ENCODE results near the gene RCN2.
"Not testable (repeated sequence)": the region's sequence is repeated elsewhere in the genome, so short reads cannot be mapped to it uniquely, and the experiment has no call there.

RCN2 gene

DNA sequence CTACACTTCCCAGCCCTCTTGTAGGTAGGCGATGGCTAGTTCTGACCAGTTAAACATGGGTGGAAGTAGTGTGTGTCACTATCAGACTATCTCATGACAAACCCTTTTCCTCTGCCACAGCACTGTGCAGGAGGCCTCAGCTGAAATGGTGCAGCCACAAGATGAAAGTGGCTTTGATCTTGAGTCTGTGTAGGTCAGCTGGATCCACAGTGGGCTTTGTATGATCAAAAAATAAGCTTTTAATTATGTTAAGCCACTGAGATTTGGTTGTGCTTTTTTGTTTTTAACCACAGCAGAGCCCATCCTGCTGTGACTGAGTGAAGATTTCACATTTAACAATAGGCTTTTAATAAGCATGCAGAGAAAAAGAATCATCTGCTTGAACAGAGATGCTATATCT is 19.7 kb downstream of the RCN2 start:
- H3K4me3 ChIP-seq (ENCODE audit: low read length): no peak overlapping the region
- TF ChIP-seq, protein P1, sequence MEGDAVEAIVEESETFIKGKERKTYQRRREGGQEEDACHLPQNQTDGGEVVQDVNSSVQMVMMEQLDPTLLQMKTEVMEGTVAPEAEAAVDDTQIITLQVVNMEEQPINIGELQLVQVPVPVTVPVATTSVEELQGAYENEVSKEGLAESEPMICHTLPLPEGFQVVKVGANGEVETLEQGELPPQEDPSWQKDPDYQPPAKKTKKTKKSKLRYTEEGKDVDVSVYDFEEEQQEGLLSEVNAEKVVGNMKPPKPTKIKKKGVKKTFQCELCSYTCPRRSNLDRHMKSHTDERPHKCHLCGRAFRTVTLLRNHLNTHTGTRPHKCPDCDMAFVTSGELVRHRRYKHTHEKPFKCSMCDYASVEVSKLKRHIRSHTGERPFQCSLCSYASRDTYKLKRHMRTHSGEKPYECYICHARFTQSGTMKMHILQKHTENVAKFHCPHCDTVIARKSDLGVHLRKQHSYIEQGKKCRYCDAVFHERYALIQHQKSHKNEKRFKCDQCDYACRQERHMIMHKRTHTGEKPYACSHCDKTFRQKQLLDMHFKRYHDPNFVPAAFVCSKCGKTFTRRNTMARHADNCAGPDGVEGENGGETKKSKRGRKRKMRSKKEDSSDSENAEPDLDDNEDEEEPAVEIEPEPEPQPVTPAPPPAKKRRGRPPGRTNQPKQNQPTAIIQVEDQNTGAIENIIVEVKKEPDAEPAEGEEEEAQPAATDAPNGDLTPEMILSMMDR (conservative IDR thresholded peaks at IDR 0.05; ENCODE audit: low read depth, low read length): no peak
- no peak for DNase-seq (ENCODE audit: low read depth)

DNA sequence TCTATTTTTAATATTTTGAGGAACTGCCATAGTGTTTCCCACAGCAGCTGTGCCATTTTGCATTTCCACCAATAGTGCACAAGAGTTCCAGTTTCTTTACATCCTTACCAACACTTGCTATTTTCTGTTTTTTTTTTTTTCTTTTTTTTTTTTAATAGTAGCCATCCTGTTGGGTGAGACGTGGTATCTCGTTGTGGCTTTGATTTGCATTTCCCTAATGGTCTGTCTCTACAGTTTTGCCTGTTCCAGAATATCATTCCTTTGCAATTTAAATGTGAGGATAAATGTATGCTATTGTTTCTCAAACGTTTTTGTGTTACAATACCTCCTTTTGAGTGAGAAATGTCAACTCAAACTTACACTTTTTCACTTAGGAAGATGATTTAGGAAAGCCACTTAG is 22.4 kb downstream of the RCN2 start:
- TF ChIP-seq, protein P1 (conservative IDR thresholded peaks at IDR 0.05; ENCODE audit: low read depth, low read length): no peak
- no peak for DNase-seq (ENCODE audit: low read depth)
- H3K4me3 ChIP-seq (ENCODE audit: low read length): no peak overlapping the region

DNA sequence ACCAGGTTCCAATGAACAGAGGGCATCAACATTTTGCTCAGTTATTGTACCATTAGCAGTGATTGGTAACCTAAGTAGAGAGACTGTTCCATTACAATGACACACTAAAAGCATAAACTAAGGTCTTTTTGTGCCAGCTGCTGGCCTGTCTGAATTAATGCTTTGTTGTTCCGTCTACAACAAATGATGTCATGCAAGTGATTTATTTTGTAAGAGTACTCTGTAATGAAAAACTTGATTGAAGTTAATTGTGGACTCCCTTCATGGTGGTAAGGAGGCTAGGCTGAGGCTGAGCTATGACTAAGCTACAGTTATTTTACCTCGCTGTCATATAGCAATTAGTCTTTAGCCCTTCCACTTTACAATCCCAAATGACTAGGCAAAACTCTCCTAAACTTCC is 23.2 kb downstream of the RCN2 start:
- TF ChIP-seq, protein P1 (conservative IDR thresholded peaks at IDR 0.05; ENCODE audit: low read depth, low read length): no peak
- no peak overlapping the region for H3K4me3 ChIP-seq (ENCODE audit: low read length)
- DNase-seq (ENCODE audit: low read depth): no peak

DNA sequence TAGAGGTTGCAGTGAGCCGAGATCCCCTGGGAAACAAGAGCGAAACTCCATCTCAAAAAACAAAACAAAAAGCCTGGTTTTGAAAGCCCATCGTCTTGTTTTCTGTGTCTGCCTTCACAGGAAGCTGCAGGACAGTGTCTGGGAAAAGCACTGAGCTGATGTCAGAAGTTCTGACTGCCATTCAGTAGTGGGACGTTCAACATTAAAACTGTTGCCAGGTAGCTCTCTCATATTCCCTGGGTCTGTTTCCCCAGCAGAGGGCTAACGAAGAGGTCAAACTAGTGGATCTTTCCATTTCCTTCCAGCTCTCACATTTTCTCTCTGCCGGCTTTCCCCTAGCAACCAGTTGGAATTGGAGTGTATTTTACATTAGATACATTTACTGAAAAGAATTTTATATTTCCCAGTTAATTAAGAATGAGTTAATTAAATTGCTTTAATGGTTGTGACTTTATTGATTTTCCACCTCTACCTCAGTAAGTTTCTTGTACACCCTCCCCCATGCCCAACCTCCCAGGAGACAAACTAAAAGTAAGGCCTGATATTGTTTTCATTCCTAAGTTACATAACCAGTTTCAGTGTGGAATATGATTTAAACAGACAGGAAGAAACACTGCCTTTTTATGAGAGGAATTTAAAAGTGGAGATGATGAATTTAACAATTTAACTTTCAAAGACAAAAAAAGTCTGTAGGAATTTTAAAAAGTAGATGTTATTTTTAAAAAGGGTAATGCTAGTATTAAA is 29.9 kb downstream of the RCN2 start:
- H3K4me3 ChIP-seq (ENCODE audit: low read length): no peak overlapping the region
- DNase-seq (ENCODE audit: low read depth): no peak
- TF ChIP-seq, protein P1 (conservative IDR thresholded peaks at IDR 0.05; ENCODE audit: low read depth, low read length): no peak

DNA sequence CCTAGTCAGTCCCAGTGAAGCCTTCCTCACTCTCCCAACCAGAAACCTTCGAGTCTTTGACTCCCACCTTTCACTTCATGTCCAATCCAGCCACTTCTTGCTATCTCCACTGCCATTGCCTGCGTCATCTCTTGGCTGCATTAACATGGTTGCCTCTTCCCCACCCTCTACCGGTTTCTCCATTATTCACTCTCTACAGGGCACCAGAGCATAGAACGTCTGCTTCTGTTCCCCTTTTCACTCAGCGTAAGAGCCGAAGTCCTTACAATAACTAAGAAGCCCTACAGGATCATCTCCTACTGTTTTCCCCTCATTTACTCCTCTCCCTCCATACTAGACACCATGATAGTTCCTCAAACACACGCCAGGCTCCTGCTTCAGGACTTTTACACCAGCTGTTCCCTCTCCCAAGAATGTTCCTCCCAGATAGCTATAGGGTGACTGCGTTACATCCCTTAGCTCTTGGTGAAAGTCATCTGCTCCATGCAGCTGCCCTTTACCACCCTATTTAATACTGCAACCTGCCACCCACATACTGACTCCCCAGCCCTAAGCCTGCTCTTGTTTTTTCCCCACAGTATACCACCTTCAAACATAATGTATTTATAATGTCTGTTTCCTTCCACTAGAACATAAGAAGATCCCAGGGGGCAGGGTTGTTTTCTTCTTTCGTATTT is 30.9 kb downstream of the RCN2 start:
- no peak overlapping the region for H3K4me3 ChIP-seq (ENCODE audit: low read length)
- DNase-seq (ENCODE audit: low read depth): no peak
- TF ChIP-seq, protein P1 (conservative IDR thresholded peaks at IDR 0.05; ENCODE audit: low read depth, low read length): no peak

DNA sequence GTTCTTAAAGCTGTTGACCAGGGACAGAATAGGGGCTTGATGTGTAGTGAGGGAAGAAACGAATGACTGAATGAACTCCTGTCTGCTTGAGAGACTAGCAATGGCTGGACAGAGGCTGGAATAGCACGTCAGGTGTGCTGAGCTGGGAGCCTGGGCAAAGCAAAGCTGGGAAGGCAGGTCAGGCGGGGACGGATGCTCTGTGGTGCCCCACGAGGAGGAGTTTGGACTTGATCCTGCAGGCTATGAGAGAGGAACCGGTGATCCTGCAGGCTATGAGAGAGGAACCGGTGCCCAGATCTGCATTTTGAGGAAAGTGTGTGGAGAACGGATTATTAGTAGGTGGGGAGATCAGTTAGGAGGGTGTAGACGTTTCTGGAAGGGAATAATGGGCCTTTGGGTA is 32.0 kb downstream of the RCN2 start:
- TF ChIP-seq, protein P1 (conservative IDR thresholded peaks at IDR 0.05; ENCODE audit: low read depth, low read length): no peak
- no peak for DNase-seq (ENCODE audit: low read depth)
- no peak overlapping the region for H3K4me3 ChIP-seq (ENCODE audit: low read length)

DNA sequence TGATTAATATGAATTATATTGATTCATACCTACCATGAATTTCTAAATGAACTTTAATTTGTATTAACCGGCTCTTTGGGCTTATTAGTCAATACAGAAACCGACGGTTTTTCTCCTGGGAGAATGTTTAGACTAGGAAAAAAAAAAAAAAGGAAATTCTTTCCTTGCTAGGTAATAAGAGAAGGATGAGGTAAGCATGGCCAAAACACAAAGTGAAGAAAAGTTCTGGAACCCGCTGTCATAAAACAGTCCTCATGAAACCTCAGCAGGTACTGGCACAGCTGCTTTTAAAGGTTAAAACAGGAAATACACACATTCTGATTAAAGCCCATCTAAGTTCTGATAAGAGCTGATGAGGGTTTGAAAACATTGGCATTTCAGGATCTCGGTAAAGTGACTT is 32.6 kb downstream of the RCN2 start:
- no peak overlapping the region for H3K4me3 ChIP-seq (ENCODE audit: low read length)
- TF ChIP-seq, protein P1 (conservative IDR thresholded peaks at IDR 0.05; ENCODE audit: low read depth, low read length): no peak
- DNase-seq (ENCODE audit: low read depth): no peak

DNA sequence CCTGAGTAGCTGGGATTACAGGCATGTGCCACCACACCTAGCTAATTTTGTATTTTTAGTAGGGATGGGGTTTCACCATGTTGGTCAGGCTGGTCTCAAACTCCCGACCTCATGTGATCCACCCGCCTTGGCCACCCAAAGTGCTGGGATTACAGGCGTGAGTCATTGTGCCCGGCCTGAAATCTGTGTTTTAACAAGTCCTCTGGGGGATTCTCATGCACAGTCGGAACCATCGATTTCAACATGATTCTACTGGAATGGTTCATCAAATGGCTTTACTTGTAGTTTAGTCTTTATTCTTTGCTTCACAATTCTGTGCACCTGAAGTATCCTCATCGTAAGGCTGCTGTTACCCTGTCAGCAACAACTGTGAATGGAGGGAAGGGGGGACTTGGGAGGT is 34.5 kb downstream of the RCN2 start:
- not testable (repeated sequence) for DNase-seq (ENCODE audit: low read depth); H3K4me3 ChIP-seq (ENCODE audit: low read length)

Data from retinal pigment epithelial cell (primary cell).